ENCODE data around the gene FTCDNL1.

FTCDNL1 gene

GRCh38 chr2:199850718-199851500 is at the start of gene FTCDNL1:
TSS of gene FTCDNL1 (minus strand) at chr2:199851192. CDS start at chr2:199848962, 2,230 bp downstream.
- peak; percentile 23 for DNase-seq

- DNase-seq: no peak
Measured at GRCh38 chr2:199896617-199897016, 45.6 kb upstream of the FTCDNL1 start.

- DNase-seq: no peak
Measured at GRCh38 chr2:199895406-199895805, 44.4 kb upstream of the FTCDNL1 start.

- no peak for DNase-seq
Measured at GRCh38 chr2:199883474-199884212, 32.7 kb upstream of the FTCDNL1 start.

- no peak for DNase-seq
Measured at GRCh38 chr2:199882667-199883066, 31.7 kb upstream of the FTCDNL1 start.

GRCh38 chr2:199875400-199875799 is 24.4 kb upstream of the FTCDNL1 start:
- DNase-seq: no peak

GRCh38 chr2:199874209-199874608 is 23.2 kb upstream of the FTCDNL1 start:
- DNase-seq: no peak

GRCh38 chr2:199870581-199870980 is 19.6 kb upstream of the FTCDNL1 start:
- no peak for DNase-seq

GRCh38 chr2:199869653-199870052 is 18.7 kb upstream of the FTCDNL1 start:
- DNase-seq: no peak

GRCh38 chr2:199869227-199869541 is 18.2 kb upstream of the FTCDNL1 start:
- DNase-seq: no peak

- DNase-seq: no peak
Measured at GRCh38 chr2:199868431-199869226, 17.6 kb upstream of the FTCDNL1 start.

GRCh38 chr2:199865905-199866304 is 14.9 kb upstream of the FTCDNL1 start:
- no peak for DNase-seq

- DNase-seq: no peak
Measured at GRCh38 chr2:199862788-199863187, 11.8 kb upstream of the FTCDNL1 start.

GRCh38 chr2:199861132-199861774 is 10.3 kb upstream of the FTCDNL1 start:
- DNase-seq: peak; percentile 3

- DNase-seq: no peak
Measured at GRCh38 chr2:199855812-199856211, 4.8 kb upstream of the FTCDNL1 start.

- DNase-seq: peak; percentile 91
Measured at GRCh38 chr2:199851883-199852282, 891 bp upstream of the FTCDNL1 start.

- DNase-seq: no peak
Measured at GRCh38 chr2:199851501-199851810, 464 bp upstream of the FTCDNL1 start.

- peak; percentile 55 for DNase-seq
Measured at GRCh38 chr2:199850218-199850717, 724 bp downstream of the FTCDNL1 start.

- no peak for DNase-seq
Measured at GRCh38 chr2:199848389-199849130, 2.4 kb downstream of the FTCDNL1 start.

- no peak for DNase-seq
Measured at GRCh38 chr2:199847181-199847864, 3.7 kb downstream of the FTCDNL1 start.

GRCh38 chr2:199842631-199843395 is 8.2 kb downstream of the FTCDNL1 start:
- DNase-seq: no peak

Measured in COR-L47 (cell line).